HG03039 (cell line): ENCODE measurements around the gene NRDC.

Experiments used
- ATAC-seq: cut with Tn5 transposase; IDR thresholded peaks from one replicate; pipeline ENCODE4 v1.9.1; 2021; ENCODE audit warnings: mild to moderate bottlenecking, moderate library complexity; ENCODE audit not compliant: unreplicated experiment

The NRDC gene

DNA sequence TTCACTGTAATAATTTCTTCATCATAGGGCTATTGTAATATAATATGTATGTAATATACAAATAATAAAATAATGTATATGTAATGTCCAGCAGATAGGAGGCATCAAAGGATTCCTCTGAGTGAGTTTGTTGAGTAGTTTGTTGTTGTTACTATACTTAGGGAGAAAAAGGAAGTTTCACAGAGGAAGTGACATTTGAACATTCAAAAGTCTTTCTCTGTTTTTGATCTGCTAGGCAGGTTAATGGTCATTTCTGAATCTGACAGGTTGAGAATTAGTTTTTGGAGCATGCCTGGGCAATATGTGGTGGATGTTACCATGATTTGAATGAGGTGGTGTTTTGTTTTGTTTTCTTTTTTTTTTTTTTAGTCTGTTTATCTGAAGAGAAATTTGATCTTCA is 102.1 kb downstream of the NRDC start:
- no peak for ATAC-seq

GRCh38 chr1:51768971-51769588 is 109.4 kb downstream of the NRDC start:
- ATAC-seq: no peak

GRCh38 chr1:51761351-51761750 is 117.2 kb downstream of the NRDC start:
- ATAC-seq: no peak

DNA sequence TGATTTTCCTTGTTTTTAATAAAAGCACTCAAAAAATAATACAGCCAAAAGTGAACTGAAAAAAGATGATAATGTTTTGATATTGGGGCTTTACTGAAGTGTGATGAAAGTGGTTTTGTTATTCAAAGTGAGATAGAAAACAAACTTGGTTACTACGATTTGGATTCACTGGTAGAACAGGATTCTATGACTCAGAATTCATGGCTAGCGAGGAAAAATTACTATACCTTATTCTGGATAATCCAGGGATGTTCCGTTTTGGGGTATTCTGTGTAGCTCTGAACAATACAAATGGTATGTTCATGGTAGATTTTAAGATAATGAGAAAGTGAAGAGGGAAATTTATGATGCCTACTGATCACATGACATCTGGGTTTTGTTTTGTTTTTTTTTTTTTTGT is 117.7 kb downstream of the NRDC start:
- ATAC-seq: no peak

DNA sequence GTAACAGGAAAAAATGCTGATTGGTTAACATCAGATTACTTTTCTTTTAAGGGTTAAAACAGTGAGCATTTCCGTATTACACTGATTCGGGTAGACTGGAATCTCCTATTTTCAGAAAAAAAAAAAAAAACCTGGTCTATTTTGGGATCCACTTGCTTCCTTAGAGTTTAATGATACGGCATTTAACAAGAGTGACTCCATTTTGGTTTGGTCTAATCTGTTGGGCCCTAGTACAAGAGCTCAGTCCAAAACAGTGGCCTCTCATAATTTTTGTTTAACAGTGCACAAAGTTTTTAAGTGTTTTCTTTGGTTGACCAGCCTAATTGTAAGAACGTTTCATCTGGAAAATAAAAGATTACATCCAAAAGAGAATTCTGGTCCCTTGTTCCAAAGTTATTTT is 120.2 kb downstream of the NRDC start:
- no peak for ATAC-seq

DNA sequence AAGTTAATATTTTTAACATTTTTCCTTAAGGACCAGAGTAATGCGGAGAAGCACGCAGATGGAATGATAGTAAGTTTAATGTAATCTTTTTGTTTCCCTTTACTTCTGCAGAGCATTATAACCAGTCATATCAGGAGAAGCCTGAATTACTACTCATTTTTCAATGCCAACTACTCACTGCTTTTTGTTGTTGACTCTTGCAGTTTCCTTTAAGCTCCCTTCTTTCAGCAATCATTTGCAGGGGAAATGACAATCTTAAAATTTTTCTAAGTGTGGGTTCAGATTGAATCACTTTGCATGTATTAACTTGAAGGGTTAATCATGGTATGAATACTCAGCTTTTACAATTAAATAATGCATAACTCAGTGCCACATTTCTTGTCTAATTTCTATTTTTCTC is 122.2 kb downstream of the NRDC start:
- no peak for ATAC-seq

- ATAC-seq: no peak
Measured at GRCh38 chr1:51755437-51755836, 123.1 kb downstream of the NRDC start.

DNA sequence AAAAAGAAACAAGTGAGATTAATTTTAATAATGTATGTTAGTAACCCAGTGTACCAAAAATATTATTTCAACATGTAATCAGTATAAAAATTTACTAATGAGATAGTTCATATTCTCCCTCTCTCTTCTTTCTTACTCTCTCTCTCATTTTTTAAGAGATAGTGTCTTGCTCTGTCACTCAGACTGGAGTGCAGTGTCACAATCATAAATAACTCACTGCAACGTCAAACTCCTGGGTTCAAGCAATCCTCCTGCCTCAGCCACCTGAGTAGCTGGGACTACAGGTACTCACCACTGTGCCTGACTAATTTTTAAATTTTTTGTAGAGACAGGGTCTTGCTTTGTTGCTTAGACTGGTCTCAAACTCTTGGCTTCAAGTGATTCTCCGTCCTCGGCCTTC is 123.9 kb downstream of the NRDC start:
- ATAC-seq: no peak

- ATAC-seq: no peak
Measured at GRCh38 chr1:51753969-51754368, 124.6 kb downstream of the NRDC start.

DNA sequence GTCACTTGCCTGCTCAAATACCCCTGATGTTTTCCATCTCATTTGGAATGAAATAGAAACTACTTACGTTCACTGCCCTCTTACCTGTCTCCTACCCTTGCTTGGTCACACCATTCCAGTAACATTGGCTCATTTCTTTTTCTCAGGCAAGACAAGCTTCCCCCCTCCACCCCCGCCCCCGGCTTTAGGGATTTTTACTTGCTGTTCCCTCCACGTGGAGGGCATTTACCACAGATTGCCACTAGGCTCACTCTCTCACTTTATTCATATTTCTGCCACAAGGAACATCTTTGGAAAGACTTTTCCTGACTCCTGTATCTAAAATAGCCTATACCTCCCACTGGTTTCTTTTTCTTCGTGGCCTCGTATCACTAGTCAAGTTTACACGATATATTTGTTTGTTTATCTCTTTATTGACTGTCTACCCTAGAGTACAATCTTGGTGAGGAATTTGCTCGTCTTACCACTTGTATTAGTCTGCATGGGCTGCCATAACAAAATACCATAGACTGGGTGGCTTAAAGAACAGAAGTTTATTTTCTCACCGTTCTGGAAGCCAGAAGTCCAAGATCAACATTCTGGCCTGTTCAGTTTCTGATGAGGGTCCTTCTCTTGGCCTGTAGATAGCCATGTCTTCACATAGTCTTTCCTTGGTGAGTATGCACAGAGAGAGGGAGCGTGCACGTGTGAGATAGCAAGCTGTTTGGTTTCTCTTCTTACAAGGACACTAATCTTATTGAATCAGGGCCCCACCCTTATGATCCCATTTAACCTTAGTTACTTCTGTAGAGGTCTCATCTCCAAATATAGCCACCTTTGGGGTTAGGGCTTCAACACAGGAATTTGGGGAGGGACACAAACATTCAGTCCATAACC is 126.2 kb downstream of the NRDC start:
- no peak for ATAC-seq

DNA sequence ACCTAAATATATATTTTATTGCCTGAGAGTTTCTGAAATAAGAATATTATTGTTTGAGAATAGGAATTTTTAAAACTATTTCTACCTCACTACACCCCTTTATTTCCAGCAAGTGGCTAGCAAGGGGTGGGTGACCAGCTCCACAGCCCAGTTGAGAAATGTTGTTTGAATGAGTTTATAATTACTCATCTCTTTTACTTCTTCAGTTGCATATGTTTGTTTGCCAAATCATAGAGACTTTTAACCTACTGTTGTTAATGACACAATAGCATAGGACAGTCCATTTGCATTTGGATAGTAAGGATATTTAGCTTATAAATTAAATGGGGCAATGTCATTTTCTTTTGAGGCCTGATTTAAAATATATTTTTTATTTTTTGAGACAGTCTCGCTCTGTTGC is 127.8 kb downstream of the NRDC start:
- ATAC-seq: no peak

DNA sequence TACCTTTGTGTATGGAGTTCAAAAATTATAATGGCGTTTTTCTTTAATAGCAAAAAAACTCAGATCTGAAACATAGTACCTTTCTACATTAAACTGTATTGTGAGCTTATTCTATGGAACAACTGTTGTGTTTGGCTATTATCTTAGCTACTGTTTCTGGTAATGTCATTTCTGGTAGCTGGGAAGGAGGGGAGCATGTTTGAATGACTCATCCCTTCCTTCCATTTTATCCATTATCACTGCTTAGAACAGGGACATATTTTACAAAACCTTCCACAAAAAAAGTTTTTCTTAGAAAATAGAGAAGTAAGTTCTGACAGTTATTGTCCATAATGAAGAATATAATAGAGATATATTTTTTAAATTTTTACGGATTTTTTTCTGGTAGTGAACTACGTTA is 128.3 kb downstream of the NRDC start:
- no peak for ATAC-seq

GRCh38 chr1:51749151-51749550 is 129.4 kb downstream of the NRDC start:
- ATAC-seq: no peak

DNA sequence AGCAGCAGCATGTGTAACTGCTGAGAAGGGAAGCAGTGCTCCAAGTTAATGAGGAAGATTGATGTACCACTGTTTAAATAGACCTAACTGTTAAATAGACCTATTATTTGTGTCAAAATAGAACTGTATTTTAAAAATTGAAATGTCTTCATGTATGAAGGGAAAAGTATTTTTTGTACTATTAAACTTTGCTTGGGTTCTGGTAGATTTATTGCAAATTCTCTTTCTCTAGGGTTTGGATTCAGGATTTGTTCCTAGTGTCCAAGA is 133.3 kb downstream of the NRDC start:
- no peak for ATAC-seq

- ATAC-seq: no peak
Measured at GRCh38 chr1:51744506-51745303, 133.8 kb downstream of the NRDC start.

- ATAC-seq: no peak
Measured at GRCh38 chr1:51741121-51741681, 137.3 kb downstream of the NRDC start.

DNA sequence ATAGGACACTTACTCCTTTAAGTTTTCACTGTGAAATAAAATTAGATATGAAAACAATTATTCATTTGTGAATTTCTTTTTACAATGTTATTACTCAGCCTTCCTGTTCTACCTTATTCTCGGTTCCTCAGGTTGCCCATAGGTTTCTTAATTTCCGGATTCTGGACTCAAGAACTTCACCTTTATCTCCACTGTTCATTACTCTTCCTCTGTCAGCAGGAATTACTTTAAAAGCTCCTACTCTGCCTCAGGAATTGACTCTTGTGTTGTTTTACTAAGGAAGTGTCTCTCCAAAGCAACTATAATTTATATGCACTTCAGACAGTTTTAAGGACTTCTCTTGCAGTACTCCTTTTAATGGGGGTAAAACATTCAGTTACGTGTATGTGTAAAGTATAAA is 137.9 kb downstream of the NRDC start:
- no peak for ATAC-seq
